K562 (cell line): ENCODE results near the gene SULT1E1. TPM values are rescaled to one million over a fixed set of nuclear protein-coding genes. Genes with fewer than 3 reads are reported as not detected.

Experiments
- ATAC-seq: fragments of 200-7000 bp; cut with Tn5 transposase; 3 replicates; pipeline ENCODE4 v1.9.1; 2020; ENCODE audit warnings: moderate library complexity
- BruUV-seq: library from RNA; stranded (reverse); fragments of 400-500 nt; replicated peaks from 2 replicates; lab custom pipeline; 2021; lab: Mats Ljungman, UMichigan
- CTCF ChIA-PET: fragments of 300-600 bp; formaldehyde crosslinking; extraction: SDS; loops from one replicate; lab custom pipeline; 2021; ENCODE audit warnings: low intra/inter-chr PET ratio; lab: Yijun Ruan, JAX
- POLR2A ChIA-PET: fragments of 300-600, 350-650 bp; sonication (Branson Sonifier 250); formaldehyde crosslinking; extraction: SDS; loops from one replicate; lab custom pipeline; 2021; ENCODE audit warnings: antibody characterized with exemption, inconsistent platforms; lab: Yijun Ruan, JAX
- DNase-seq, 4 experiments: peaks; one replicate each; pipeline versions ENCODE4 v3.0.0 to v3.0.0-alpha.2; 2011 to 2018; ENCODE audit warnings: low spot score in 3 of 4, mixed read lengths in 3 of 4; ENCODE audit errors: extremely low read depth in 1 of 4
- FAIRE-seq: peaks from 2 replicates; lab custom pipeline; 2011; peaks lifted over from hg19 to GRCh38; lab: Jason Lieb, UNC
- H2AFZ ChIP-seq: 2 replicates; pipeline ENCODE4 v1.6.0; 2011; ENCODE audit warnings: low read depth, low read length, control low read depth, inconsistent platforms
- H3K27ac ChIP-seq: fragments of 200-600 bp; 3 replicates; pipeline ENCODE4 v1.8.0; 2011; ENCODE audit warnings: low read depth, mild to moderate bottlenecking, control low read depth, inconsistent platforms, low read length, moderate library complexity, mixed read lengths; ENCODE audit errors: extremely low read depth
- H3K27me3 ChIP-seq, 2 experiments: fragments of 300-600 bp in 1 of 2; 2 replicates in 1 of 2; 3 replicates in 1 of 2; pipeline versions ENCODE4 v1.6.0 to v1.8.0; 2011; ENCODE audit warnings: inconsistent platforms in 2 of 2, low read length in 2 of 2, mild to moderate bottlenecking in 1 of 2, mixed read lengths in 1 of 2, moderate library complexity in 1 of 2; ENCODE audit not compliant: control insufficient read depth in 2 of 2, insufficient read depth in 2 of 2
- H3K36me3 ChIP-seq: fragments of 300-600 bp; 3 replicates; pipeline ENCODE4 v1.8.0; 2011; ENCODE audit warnings: mild to moderate bottlenecking, low read length, inconsistent platforms; ENCODE audit not compliant: control insufficient read depth, insufficient read depth
- H3K4me1 ChIP-seq, 2 experiments: fragments of 200-600 bp in 1 of 2; replicated peaks in 1 of 2; 2 replicates in 1 of 2; 3 replicates in 1 of 2; pipeline versions ENCODE4 v1.5.1 to v1.8.0; 2011; ENCODE audit warnings: inconsistent platforms in 2 of 2, low read length in 2 of 2, mild to moderate bottlenecking in 1 of 2, mixed read lengths in 1 of 2, moderate library complexity in 1 of 2; ENCODE audit not compliant: control insufficient read depth in 2 of 2, insufficient read depth in 2 of 2
- H3K4me2 ChIP-seq: 2 replicates; pipeline ENCODE4 v1.6.1; 2011; ENCODE audit warnings: low read length, control low read depth, inconsistent platforms, mixed read lengths; ENCODE audit not compliant: insufficient read depth
- H3K4me3 ChIP-seq: fragments of 200-600 bp; sonication (generic), shearing (Covaris generic); 2 replicates; pipeline ENCODE4 v1.5.1; 2016; ENCODE audit warnings: control low read depth, inconsistent platforms
- H3K79me2 ChIP-seq: fragments of 200-600 bp; 3 replicates; pipeline ENCODE4 v1.8.0; 2011; ENCODE audit warnings: low read length, inconsistent platforms; ENCODE audit not compliant: control insufficient read depth, insufficient read depth
- H3K9ac ChIP-seq, 2 experiments: 2 replicates each; pipeline versions ENCODE4 v1.6.0 to v1.6.1; 2011; ENCODE audit warnings: low read depth in 2 of 2, low read length in 2 of 2, control low read depth in 1 of 2, inconsistent platforms in 1 of 2, mild to moderate bottlenecking in 1 of 2, mixed read lengths in 1 of 2; ENCODE audit not compliant: insufficient read depth in 1 of 2
- H3K9me1 ChIP-seq: one replicate; pipeline ENCODE4 v1.6.0; 2011; ENCODE audit warnings: inconsistent platforms, mild to moderate bottlenecking, low read length, moderate library complexity; ENCODE audit not compliant: control insufficient read depth, insufficient read depth
- H3K9me3 ChIP-seq: replicated peaks from 2 replicates; pipeline ENCODE4 v1.5.1; 2011; ENCODE audit warnings: low read depth, low read length, inconsistent platforms; ENCODE audit not compliant: control insufficient read depth, insufficient read depth
- H4K20me1 ChIP-seq: replicated peaks from 2 replicates; pipeline ENCODE4 v1.6.1; 2011; ENCODE audit warnings: low read length, inconsistent platforms, mixed read lengths; ENCODE audit not compliant: control insufficient read depth, insufficient read depth
- HMGN3 ChIP-seq: IDR thresholded peaks from 2 replicates; pipeline ENCODE4 v1.6.1; 2011; ENCODE audit warnings: borderline replicate concordance, low read depth, mild to moderate bottlenecking, mixed read lengths, low read length; ENCODE audit not compliant: insufficient read length; ENCODE audit errors: extremely low read depth
- MNT ChIP-seq, 2 experiments: fragments of 450-650 bp; conservative IDR thresholded peaks; 2 replicates each; pipeline ENCODE4 v1.6.1; 2017; ENCODE audit warnings: mild to moderate bottlenecking in 2 of 2, moderate library complexity in 2 of 2
- NR2C2 ChIP-seq, 2 experiments: fragments of 200-800 bp in 1 of 2; sonication (Bioruptor generic) in 1 of 2; sonication (generic) in 1 of 2; formaldehyde crosslinking in 1 of 2; IDR thresholded peaks; 2 replicates each; pipeline versions ENCODE4 v1.6.1 to v1.8.0; 2016 to 2022; ENCODE audit warnings: mild to moderate bottlenecking in 1 of 2, missing compliant biosample characterization in 1 of 2, missing genetic modification characterization in 1 of 2, missing genetic modification reagents in 1 of 2
- RBM15 ChIP-seq: fragments of 200-400 bp; formaldehyde crosslinking; IDR thresholded peaks from 2 replicates; pipeline ENCODE4 v1.6.1; 2018; ENCODE audit warnings: mild to moderate bottlenecking, low read length, moderate library complexity; ENCODE audit not compliant: insufficient read depth
- SMARCA4 ChIP-seq: fragments of 450-650 bp; IDR thresholded peaks from 2 replicates; pipeline ENCODE4 v1.6.1; 2016
- in situ Hi-C: fragments of 300-500 bp; cut with MboI; formaldehyde crosslinking; loops from 4 replicates; pipeline ENCODE4 v1.15.0; 2018; ENCODE audit warnings: inconsistent platforms, mixed read lengths
- intact Hi-C: fragments of 100-400 bp; cut with micrococcal nuclease; formaldehyde crosslinking; loops from 2 replicates; pipeline ENCODE4 v1.14.2; 2022
- polyA plus RNA-seq, 8 experiments: library from polyadenylated mRNA; depleted of rRNA in 4 of 8; stranded (reverse) in 5 of 8; unstranded in 3 of 8; fragments of >200 nt; fragmentation: Nextera tagmentation in 2 of 8; fragmentation: Illumina TruSeq in 1 of 8; extraction: Ambion mirVana in 2 of 8; extraction: Trizol in 1 of 8; gene quantifications; 2 replicates each; pipeline versions ENCODE4 v1.2.1 to v1.2.3, GENCODE V29; 2011 to 2014; ENCODE audit warnings: inconsistent platforms in 1 of 8, missing spikeins in 1 of 8
- total RNA-seq, 7 experiments: library from RNA; depleted of rRNA in 6 of 7; stranded (reverse); fragments of >200 nt in 6 of 7; fragmentation: Illumina TruSeq in 2 of 7; extraction: Trizol in 2 of 7; gene quantifications; 2 replicates each; pipeline versions ENCODE4 v1.2.1 to v1.2.3, GENCODE V29; 2011 to 2021; ENCODE audit warnings: low replicate concordance in 1 of 7
- TF ChIP-seq, protein P1 (sequence below): sonication (generic); formaldehyde crosslinking; IDR thresholded peaks from 2 replicates; pipeline ENCODE4 v1.8.1; 2023; ENCODE audit warnings: mild to moderate bottlenecking, missing genetic modification reagents, moderate library complexity

Gene SULT1E1
- total and polyA plus RNA-seq, 9 of the 15 experiments (the other 6 are each of a cell fraction or from before 2014, with no cell fraction given) = not detected

DNA sequence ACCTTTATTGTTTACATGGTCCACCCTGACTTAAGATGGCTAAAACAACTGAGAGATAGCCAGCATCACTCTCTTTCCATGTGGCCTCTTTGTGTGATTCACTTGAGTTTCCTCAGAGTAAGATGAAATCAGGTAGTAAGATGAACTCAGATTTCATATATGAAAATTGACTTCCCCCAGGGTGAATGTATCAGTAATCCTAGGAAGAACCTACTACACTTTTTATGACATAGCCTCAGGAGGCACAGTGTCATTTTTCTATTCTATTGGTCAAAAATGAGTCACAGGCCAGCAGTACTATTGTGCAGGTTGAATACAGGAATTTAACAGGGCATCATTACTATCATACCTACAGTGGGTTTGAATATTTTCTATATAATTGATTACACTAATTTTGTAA lies 14.6 kb upstream of the SULT1E1 start:
- H3K9ac ChIP-seq = no peak overlapping the region
- H3K9me1 ChIP-seq = no peaks in the 10 kb centered on the region
- no peak overlapping the region for H2AFZ ChIP-seq
- FAIRE-seq (no peak), ATAC-seq (no peak), DNase-seq (no peak)
- H3K4me3 ChIP-seq = no peak overlapping the region
- in situ Hi-C loops = loop anchor here (25.0 kb wide), 1 partner anchor 1112 kb away; no protein-coding TSS in a partner anchor
- H4K20me1 ChIP-seq = no peaks in the 10 kb centered on the region
- no peaks in the 10 kb centered on the region for H3K4me1 ChIP-seq
- CTCF ChIA-PET = no interaction called here
- POLR2A ChIA-PET = no interaction called here
- no peaks in the 10 kb centered on the region for H3K36me3 ChIP-seq
- no peak overlapping the region for H3K4me2 ChIP-seq
- no peaks in the 10 kb centered on the region; the same call in 1 of the 2 replicates for H3K9me3 ChIP-seq
- no peaks in the 10 kb centered on the region for H3K27me3 ChIP-seq
- BruUV-seq = no TSS peak
- TF ChIP-seq RBM15 (no peak), NR2C2 (CRISPR knock-in tag; IDR thresholded peaks at IDR 0.05) (no peak), NR2C2 (tag; IDR thresholded peaks at IDR 0.05) (no peak), MNT (conservative IDR thresholded peaks at IDR 0.05) (no peak), HMGN3 (no peak), SMARCA4 (no peak)
- TF ChIP-seq, protein P1, sequence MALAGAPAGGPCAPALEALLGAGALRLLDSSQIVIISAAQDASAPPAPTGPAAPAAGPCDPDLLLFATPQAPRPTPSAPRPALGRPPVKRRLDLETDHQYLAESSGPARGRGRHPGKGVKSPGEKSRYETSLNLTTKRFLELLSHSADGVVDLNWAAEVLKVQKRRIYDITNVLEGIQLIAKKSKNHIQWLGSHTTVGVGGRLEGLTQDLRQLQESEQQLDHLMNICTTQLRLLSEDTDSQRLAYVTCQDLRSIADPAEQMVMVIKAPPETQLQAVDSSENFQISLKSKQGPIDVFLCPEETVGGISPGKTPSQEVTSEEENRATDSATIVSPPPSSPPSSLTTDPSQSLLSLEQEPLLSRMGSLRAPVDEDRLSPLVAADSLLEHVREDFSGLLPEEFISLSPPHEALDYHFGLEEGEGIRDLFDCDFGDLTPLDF (CRISPR knock-in tag) = no peak
- H3K27ac ChIP-seq = no peak overlapping the region
- intact Hi-C loops = no loop called here
- no peaks in the 10 kb centered on the region for H3K79me2 ChIP-seq
